Activated naive CD4-positive, alpha-beta T cell treated with anti-CD3 and anti-CD28 coated beads, Interleukin-2, amount 10 ng/mL, durations not matched to agents 7 days and 5 days (primary cell): ENCODE measurements around the gene NDRG2.

Experiments
- CTCF ChIA-PET: fragments of 350-600 bp; sonication (Branson Sonifier 250); formaldehyde crosslinking; loops from one replicate; lab custom pipeline; 2021; ENCODE audit warnings: antibody characterized with exemption; lab: Charles Lee
- DNase-seq: peaks from one replicate; pipeline ENCODE4 v3.0.0-alpha.2; 2020
- H3K27ac Mint-ChIP-seq: one replicate; pipeline ENCODE4 v1.8.0; 2021; ENCODE audit warnings: mild to moderate bottlenecking, moderate library complexity, mixed read lengths
- H3K27me3 Mint-ChIP-seq: one replicate; pipeline ENCODE4 v1.8.0; 2021; ENCODE audit warnings: mild to moderate bottlenecking, mixed read lengths
- H3K36me3 Mint-ChIP-seq: one replicate; pipeline ENCODE4 v1.8.0; 2021; ENCODE audit warnings: mixed read lengths
- H3K4me1 Mint-ChIP-seq: one replicate; pipeline ENCODE4 v1.8.0; 2021; ENCODE audit warnings: mixed read lengths
- H3K4me3 Mint-ChIP-seq: one replicate; pipeline ENCODE4 v1.8.0; 2021; ENCODE audit warnings: mild to moderate bottlenecking, moderate library complexity, mixed read lengths
- H3K9me3 Mint-ChIP-seq: one replicate; pipeline ENCODE4 v1.8.0; 2021; ENCODE audit warnings: mixed read lengths

The NDRG2 gene

GRCh38 chr14:21024585-21025370 is at the start of gene NDRG2:
TSS of gene NDRG2 (minus strand) at chr14:21025061. CDS start at chr14:21023315, 1,746 bp downstream.
- H3K4me3 Mint-ChIP-seq: peak within 1 kb of the TSS; percentile 75
- peak; percentile 84 for DNase-seq
- no peak within 1 kb of the TSS for H3K27ac Mint-ChIP-seq
- peaks cover 13% of the 10 kb centered on the region for H3K4me1 Mint-ChIP-seq
- no peaks in the 10 kb centered on the region for H3K9me3 Mint-ChIP-seq
- CTCF ChIA-PET: interaction anchor here (0.6 to 1.4 kb wide), 3 partner anchors 10 to 80 kb away, joined by 3 to 4 read pairs (median 3); no protein-coding TSS in a partner anchor
- no peaks in the 10 kb centered on the region for H3K36me3 Mint-ChIP-seq
- H3K27me3 Mint-ChIP-seq: peaks cover 62% of the 10 kb centered on the region

DNA sequence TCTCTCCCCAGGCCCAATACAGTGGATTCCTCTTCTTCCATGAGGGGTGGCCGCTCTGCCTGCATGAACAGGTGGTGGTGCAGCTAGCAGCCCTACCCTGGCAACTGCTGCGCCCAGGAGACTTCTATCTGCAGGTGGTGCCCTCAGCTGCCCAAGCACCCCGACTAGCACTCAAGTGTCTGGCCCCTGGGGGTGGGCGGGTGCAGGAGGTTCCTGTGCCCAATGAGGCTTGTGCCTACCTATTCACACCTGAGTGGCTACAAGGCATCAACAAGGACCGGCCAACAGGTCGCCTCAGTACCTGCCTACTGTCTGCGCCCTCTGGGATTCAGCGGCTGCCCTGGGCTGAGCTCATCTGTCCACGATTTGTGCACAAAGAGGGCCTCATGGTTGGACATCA is 49.1 kb upstream of the NDRG2 start:
- Mint-ChIP-seq H3K27me3 (peaks cover 89% of the 10 kb centered on the region), H3K36me3 (no peaks in the 10 kb centered on the region), H3K9me3 (no peaks in the 10 kb centered on the region), H3K27ac (no peak overlapping the region), H3K4me3 (no peak overlapping the region), H3K4me1 (peaks cover 28% of the 10 kb centered on the region)
- CTCF ChIA-PET: interaction anchor here (0.5 to 1.9 kb wide), 2 partner anchors 29 to 31 kb away, joined by 3 to 5 read pairs; no protein-coding TSS in a partner anchor
- DNase-seq: no peak

DNA sequence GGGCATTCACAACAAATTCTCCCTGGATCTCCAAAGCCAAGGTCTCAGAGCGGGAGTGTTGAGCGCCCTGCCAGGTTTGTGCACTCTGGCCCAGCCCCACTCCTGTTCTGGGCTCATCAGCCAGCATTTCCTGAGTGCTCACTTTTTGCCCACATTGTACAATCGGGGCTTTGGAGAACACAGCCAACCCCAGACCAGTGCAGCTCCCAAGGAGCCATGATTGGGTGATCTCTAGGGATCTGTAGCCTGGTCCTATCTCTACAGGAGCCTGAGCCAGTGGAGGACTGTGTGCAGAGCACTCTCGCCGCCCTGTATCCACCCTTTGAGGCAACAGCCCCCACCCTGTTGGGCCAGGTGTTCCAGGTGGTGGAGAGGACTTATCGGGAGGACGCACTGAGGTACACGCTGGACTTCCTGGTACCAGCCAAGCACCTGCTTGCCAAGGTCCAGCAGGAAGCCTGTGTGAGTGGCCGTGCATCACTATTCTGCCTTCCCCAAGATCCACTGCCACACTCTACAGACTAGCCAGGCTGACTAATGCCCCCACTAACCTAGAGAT is 48.0 kb upstream of the NDRG2 start:
- H3K4me3 Mint-ChIP-seq: no peak overlapping the region
- peaks cover 88% of the 10 kb centered on the region for H3K27me3 Mint-ChIP-seq
- H3K27ac Mint-ChIP-seq: no peak overlapping the region
- CTCF ChIA-PET: interaction anchor here (0.6 to 3.6 kb wide), 4 partner anchors 16 to 101 kb away, joined by 3 to 36 read pairs (median 20); no protein-coding TSS in a partner anchor
- H3K36me3 Mint-ChIP-seq: no peaks in the 10 kb centered on the region
- no peaks in the 10 kb centered on the region for H3K9me3 Mint-ChIP-seq
- H3K4me1 Mint-ChIP-seq: peaks cover 34% of the 10 kb centered on the region
- no peak for DNase-seq

- Mint-ChIP-seq H3K27ac (no peak overlapping the region), H3K27me3 (peaks cover 89% of the 10 kb centered on the region), H3K9me3 (no peaks in the 10 kb centered on the region), H3K36me3 (no peaks in the 10 kb centered on the region), H3K4me3 (no peak overlapping the region), H3K4me1 (peaks cover 34% of the 10 kb centered on the region)
- CTCF ChIA-PET: interaction anchor here (1.0 to 3.6 kb wide), 7 partner anchors 8 to 57 kb away, joined by 4 to 36 read pairs (median 12); no protein-coding TSS in a partner anchor
- DNase-seq: no peak
Observed at GRCh38 chr14:21072031-21072473, 47.2 kb upstream of the NDRG2 start.

DNA sequence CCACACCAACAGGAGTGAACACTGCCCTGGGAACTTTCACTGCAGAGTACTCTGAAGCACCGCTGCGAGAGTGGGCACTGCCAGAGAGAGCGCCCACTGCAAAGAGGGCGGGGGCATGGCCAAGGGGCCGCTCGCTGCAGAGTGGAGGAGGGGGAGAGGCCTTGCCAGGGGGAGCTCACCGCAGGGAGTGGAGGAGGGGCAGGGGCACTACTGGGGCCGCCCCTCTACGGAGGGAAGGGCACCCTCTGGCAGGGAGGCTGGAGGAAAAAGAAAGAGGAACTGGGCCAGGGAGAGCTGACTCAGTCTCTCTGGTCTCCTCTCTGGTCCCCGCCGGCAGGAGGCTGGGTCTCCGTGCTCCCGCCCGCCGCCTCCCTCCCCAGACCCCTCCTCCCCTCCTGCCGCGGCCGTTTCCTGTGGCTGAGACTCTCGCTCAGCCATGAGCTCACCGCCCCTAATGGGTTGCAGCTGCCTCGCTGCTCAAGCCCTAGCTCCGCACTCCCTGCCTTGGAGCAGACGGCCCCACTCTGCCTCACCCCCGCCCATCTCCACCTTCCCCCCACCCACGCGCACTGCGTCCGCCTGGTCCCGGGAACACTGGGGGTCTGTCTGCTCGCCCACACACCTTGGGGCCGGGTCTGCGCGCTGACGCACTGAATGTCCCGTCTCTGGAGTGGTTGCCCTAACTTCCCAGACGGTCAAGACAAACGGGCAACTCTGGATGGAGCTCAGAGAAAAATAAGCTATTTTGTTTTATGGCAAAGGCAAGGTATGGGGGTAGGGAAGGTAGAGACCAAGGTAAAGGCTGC is 46.6 kb upstream of the NDRG2 start:
- CTCF ChIA-PET: interaction anchor here (0.8 to 3.6 kb wide), 9 partner anchors 9 to 56 kb away, joined by 4 to 36 read pairs (median 7); no protein-coding TSS in a partner anchor
- Mint-ChIP-seq H3K27ac (no peak overlapping the region), H3K27me3 (peaks cover 93% of the 10 kb centered on the region), H3K4me1 (peaks cover 34% of the 10 kb centered on the region), H3K4me3 (peak overlapping the region; percentile 42), H3K9me3 (no peaks in the 10 kb centered on the region), H3K36me3 (no peaks in the 10 kb centered on the region)
- peak; percentile 62 for DNase-seq

GRCh38 chr14:21070610-21071224 is 45.9 kb upstream of the NDRG2 start:
- CTCF ChIA-PET: interaction anchor here (0.8 to 3.6 kb wide), 9 partner anchors 9 to 56 kb away, joined by 4 to 36 read pairs (median 7); no protein-coding TSS in a partner anchor
- Mint-ChIP-seq H3K4me3 (peak overlapping the region; percentile 42), H3K27ac (no peak overlapping the region), H3K4me1 (peaks cover 34% of the 10 kb centered on the region), H3K9me3 (no peaks in the 10 kb centered on the region), H3K36me3 (no peaks in the 10 kb centered on the region), H3K27me3 (peaks cover 94% of the 10 kb centered on the region)
- no peak for DNase-seq

GRCh38 chr14:21070083-21070609 is 45.3 kb upstream of the NDRG2 start, which contains the start of gene ARHGEF40:
TSS of gene ARHGEF40 (plus strand) at chr14:21070304. CDS start at chr14:21070397, 93 bp downstream.
- Mint-ChIP-seq H3K27ac (no peak within 1 kb of the TSS), H3K9me3 (no peaks in the 10 kb centered on the region), H3K4me1 (peaks cover 34% of the 10 kb centered on the region), H3K36me3 (no peaks in the 10 kb centered on the region), H3K4me3 (peak within 1 kb of the TSS; percentile 52), H3K27me3 (peaks cover 97% of the 10 kb centered on the region)
- CTCF ChIA-PET: interaction anchor here (0.8 to 3.6 kb wide), 6 partner anchors 14 to 55 kb away, joined by 4 to 36 read pairs (median 21); no protein-coding TSS in a partner anchor
- DNase-seq: peak; percentile 38

- CTCF ChIA-PET: interaction anchor here (1.2 to 4.4 kb wide), 12 partner anchors 10 to 57 kb away, joined by 3 to 72 read pairs (median 22); no protein-coding TSS in a partner anchor
Observed at GRCh38 chr14:21069388-21070082, 44.7 kb upstream of the NDRG2 start.

DNA sequence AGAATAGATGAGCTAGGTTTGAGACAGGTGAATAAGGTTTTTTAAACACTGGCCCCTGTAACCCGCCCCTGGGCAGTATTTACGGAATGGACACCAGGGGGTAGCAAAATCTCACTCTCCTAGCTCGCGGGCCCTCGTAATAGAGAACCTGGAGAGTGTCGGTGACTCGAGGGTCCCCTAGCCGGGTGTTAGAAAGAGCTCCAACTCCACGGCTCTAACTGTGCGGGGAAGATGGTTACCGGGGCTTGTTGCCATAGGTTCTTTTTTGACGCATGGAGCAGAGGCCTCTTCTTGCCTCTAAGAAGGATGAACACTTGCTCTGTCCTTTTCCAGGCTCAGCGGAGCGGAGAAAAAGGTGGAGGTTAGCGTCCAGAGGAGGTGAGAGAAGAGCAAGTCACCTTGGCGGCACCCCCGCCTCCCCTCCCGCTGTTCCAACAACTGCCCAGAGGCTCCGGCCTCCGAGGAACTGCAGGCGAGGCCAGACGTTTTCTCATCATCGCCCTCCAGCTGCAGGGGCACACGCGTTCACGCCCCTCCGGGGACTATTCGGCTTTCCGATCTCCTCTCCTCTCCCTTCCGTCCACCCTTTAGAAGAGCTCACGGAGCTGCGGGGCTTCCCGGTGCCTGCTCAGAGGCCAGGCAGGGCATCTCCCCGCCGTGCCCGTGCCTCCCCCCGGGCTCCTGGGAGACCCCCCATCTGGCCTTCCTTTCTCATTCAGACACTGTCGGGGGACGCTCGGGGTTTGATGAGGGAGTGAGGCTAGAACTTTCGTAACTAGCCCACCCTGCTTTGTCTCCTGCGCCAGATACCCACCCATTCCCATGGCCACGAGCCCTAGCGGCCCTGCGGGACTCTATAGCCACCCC is 43.9 kb upstream of the NDRG2 start:
- CTCF ChIA-PET: interaction anchor here (0.7 to 4.4 kb wide), 14 partner anchors 11 to 81 kb away, joined by 3 to 72 read pairs (median 6); no protein-coding TSS in a partner anchor
- Mint-ChIP-seq H3K36me3 (no peaks in the 10 kb centered on the region), H3K9me3 (no peaks in the 10 kb centered on the region), H3K4me3 (peak overlapping the region; percentile 26), H3K4me1 (peaks cover 34% of the 10 kb centered on the region), H3K27ac (no peak overlapping the region), H3K27me3 (peaks cover 90% of the 10 kb centered on the region)
- DNase-seq: peak; percentile 58

More at GRCh38 chr14:21069388-21070082, 44.7 kb upstream of the NDRG2 start:
- no peaks in the 10 kb centered on the region for H3K36me3 Mint-ChIP-seq
- no peaks in the 10 kb centered on the region for H3K9me3 Mint-ChIP-seq
- peaks cover 96% of the 10 kb centered on the region for H3K27me3 Mint-ChIP-seq
- peaks cover 34% of the 10 kb centered on the region for H3K4me1 Mint-ChIP-seq
- no peak for DNase-seq
- H3K27ac Mint-ChIP-seq: no peak overlapping the region
- H3K4me3 Mint-ChIP-seq: peak overlapping the region; percentile 52

DNA sequence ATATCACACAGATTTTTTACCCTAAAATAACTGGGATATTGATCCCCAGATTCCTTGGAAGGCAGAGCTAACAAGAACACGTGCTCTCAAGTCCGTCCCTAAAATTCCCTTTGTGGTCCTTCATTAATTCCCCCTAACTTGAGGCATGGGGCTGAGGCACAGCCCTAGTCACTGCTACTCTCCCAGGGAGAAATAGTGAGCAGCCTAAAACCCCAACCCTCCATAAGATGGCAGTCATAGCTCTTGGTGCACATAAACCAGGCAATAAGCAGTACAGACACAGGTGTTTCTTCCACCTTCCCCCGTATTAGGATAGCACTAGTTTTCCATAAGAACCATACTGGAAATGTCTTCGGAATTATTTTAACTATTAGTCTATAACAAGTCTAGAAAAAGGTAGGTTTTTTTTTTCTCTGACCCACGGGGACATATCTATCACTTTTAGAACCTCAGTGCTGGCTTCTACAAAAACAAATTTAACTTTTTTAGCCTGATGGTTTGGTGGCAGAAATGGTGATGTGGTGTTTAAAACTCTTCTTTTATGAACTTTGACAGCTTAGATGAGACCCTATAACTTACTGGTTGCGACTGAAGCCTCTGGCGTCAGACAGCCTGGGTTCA is 42.1 kb upstream of the NDRG2 start:
- no peak overlapping the region for H3K4me3 Mint-ChIP-seq
- peaks cover 33% of the 10 kb centered on the region for H3K4me1 Mint-ChIP-seq
- no peak for DNase-seq
- CTCF ChIA-PET: interaction anchor here (0.6 to 4.4 kb wide), 11 partner anchors 9 to 148 kb away, joined by 3 to 72 read pairs (median 13); partner anchors contain the start of gene RNASE8
- no peaks in the 10 kb centered on the region for H3K9me3 Mint-ChIP-seq
- H3K27ac Mint-ChIP-seq: no peak overlapping the region
- peaks cover 87% of the 10 kb centered on the region for H3K27me3 Mint-ChIP-seq
- no peaks in the 10 kb centered on the region for H3K36me3 Mint-ChIP-seq

- DNase-seq: no peak
- Mint-ChIP-seq H3K4me3 (no peak overlapping the region), H3K27me3 (peaks cover 66% of the 10 kb centered on the region), H3K4me1 (peaks cover 2% of the 10 kb centered on the region), H3K36me3 (no peaks in the 10 kb centered on the region), H3K27ac (no peak overlapping the region), H3K9me3 (no peaks in the 10 kb centered on the region)
- CTCF ChIA-PET: interaction anchor here (1.0 to 3.0 kb wide), 3 partner anchors 29 to 49 kb away, joined by 3 to 12 read pairs (median 5); no protein-coding TSS in a partner anchor
Observed at GRCh38 chr14:21063479-21063878, 38.6 kb upstream of the NDRG2 start.
